Erythroblast (primary cell): ENCODE results near the gene VSIG10L.

Source experiments
- GATA1 ChIP-seq: IDR thresholded peaks from 2 replicates; pipeline ENCODE4 v1.6.1; 2011; ENCODE audit warnings: low read depth, mild to moderate bottlenecking, control low read depth, low read length, moderate library complexity
- POLR2A ChIP-seq: IDR thresholded peaks from 2 replicates; pipeline ENCODE4 v1.6.1; 2011; ENCODE audit warnings: mild to moderate bottlenecking, low read length

DNA sequence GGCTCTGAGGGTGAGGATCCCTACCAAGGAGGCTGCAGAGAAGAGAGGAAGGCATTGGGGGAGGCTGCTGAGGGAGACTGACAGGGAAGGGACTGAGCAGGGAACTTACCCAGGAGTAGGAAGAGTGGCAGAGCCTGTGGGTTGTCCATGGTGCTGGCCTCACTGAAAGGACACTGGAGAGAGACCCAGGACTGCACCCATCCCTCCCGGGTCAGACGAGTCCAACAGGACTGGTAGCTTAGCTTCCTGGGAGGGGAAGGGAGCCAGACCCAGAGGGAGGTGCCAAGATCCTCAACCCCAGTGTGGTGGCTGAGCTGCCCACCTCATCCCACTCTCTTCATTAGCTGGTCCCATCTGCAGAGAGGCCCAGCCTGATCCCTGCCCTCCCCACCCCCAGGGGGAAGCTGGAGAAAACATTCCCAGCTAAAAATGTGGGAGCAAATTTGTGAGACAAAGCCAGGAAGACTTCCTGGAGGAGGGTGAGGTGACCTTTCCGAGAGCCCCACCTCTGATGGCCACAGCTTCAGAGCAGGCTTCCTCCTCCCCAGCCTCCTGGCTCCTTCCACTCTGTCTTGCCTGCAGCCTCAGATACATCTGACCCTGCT lies at the start of gene VSIG10L:
- TF ChIP-seq POLR2A = no peak
- no peak for TF ChIP-seq GATA1
